ENCODE measurements around the gene B4GALT3. TPM values are rescaled to one million over a fixed set of nuclear protein-coding genes. Genes with fewer than 3 reads are reported as not detected.
A peak's percentile ranks its signal among the peaks of the same experiment; 100 is the strongest.

B4GALT3 gene
- total RNA-seq, 1 donor from 2014 or later, result 23.0 TPM

DNA sequence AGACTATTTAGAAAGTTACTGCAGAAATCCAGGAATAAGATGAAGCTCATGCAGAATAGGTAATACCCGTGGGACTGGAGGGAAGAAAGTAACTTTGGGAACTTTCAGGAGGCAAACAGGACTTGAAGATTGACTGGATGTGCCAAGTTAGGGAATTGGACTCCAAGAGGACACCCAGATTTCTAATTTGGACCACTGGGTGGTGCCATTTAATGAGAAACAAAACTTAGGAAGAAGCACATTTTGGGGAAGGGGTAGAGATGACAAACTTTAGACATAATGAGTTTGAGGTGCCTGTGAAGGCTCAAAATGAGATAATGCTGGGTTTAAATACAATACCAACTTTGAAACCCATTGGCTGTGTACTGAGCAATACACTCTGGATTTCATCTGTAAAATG is 3.3 kb upstream of the B4GALT3 start:
- Mint-ChIP-seq H3K36me3 (ENCODE audit: low read depth) (peaks cover 1% of the 10 kb centered on the region), H3K4me1 (ENCODE audit: low read depth) (peaks cover 39% of the 10 kb centered on the region), H3K4me3 (ENCODE audit: unreplicated experiment) (no peak overlapping the region), H3K9me3 (ENCODE audit: low read depth) (no peaks in the 10 kb centered on the region), H3K27me3 (ENCODE audit: low read depth) (no peaks in the 10 kb centered on the region), H3K27ac (ENCODE audit: unreplicated experiment) (no peak overlapping the region)
- TF ChIP-seq, protein P1, sequence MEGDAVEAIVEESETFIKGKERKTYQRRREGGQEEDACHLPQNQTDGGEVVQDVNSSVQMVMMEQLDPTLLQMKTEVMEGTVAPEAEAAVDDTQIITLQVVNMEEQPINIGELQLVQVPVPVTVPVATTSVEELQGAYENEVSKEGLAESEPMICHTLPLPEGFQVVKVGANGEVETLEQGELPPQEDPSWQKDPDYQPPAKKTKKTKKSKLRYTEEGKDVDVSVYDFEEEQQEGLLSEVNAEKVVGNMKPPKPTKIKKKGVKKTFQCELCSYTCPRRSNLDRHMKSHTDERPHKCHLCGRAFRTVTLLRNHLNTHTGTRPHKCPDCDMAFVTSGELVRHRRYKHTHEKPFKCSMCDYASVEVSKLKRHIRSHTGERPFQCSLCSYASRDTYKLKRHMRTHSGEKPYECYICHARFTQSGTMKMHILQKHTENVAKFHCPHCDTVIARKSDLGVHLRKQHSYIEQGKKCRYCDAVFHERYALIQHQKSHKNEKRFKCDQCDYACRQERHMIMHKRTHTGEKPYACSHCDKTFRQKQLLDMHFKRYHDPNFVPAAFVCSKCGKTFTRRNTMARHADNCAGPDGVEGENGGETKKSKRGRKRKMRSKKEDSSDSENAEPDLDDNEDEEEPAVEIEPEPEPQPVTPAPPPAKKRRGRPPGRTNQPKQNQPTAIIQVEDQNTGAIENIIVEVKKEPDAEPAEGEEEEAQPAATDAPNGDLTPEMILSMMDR (IDR thresholded peaks at IDR 0.05), result peak; percentile 69
- no peak for DNase-seq (ENCODE audit: low spot score)

DNA sequence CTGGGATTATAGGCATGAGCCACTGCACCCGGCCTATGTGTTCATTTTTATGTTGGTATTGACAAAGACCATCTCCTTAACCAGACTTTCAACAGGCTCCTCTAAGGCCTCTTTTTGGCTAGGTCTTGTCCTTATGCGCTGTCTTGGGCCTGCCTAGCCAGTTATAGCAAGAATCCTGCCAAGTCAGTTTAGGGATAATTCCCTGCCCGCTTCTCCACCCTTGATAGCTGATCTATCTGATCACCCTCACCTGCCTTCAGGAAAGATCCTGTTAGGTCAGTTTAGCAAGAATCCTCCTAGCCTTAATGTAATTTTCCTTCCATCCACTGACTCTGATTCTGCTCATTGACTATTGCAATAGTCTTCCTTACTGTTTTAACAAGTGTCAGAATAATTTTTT is 2.4 kb upstream of the B4GALT3 start:
- Mint-ChIP-seq H3K9me3 (ENCODE audit: low read depth) (no peaks in the 10 kb centered on the region), H3K27ac (ENCODE audit: unreplicated experiment) (no peak overlapping the region), H3K4me3 (ENCODE audit: unreplicated experiment) (no peak overlapping the region), H3K4me1 (ENCODE audit: low read depth) (peaks cover 35% of the 10 kb centered on the region), H3K36me3 (ENCODE audit: low read depth) (peaks cover 3% of the 10 kb centered on the region), H3K27me3 (ENCODE audit: low read depth) (no peaks in the 10 kb centered on the region)
- DNase-seq (ENCODE audit: low spot score), result no peak
- TF ChIP-seq, protein P1 (IDR thresholded peaks at IDR 0.05), result no peak

DNA sequence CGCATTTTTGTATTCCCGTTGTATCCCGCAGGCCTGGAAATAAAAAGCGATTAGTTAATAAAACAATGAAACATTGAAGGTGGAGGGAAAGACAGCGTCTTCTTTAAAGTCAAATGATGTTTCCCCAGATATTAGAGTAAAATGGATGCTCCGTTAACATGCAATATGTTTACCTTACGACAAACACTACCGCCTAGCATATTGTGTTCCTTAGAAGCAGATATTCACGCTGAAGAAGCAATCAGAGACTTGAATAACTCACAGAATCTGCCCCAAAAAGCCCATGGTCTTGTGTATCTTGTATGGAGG is 583 bp upstream of the B4GALT3 start:
- H3K9me3 Mint-ChIP-seq (ENCODE audit: low read depth), result no peaks in the 10 kb centered on the region
- TF ChIP-seq, protein P1 (IDR thresholded peaks at IDR 0.05), result no peak

DNA sequence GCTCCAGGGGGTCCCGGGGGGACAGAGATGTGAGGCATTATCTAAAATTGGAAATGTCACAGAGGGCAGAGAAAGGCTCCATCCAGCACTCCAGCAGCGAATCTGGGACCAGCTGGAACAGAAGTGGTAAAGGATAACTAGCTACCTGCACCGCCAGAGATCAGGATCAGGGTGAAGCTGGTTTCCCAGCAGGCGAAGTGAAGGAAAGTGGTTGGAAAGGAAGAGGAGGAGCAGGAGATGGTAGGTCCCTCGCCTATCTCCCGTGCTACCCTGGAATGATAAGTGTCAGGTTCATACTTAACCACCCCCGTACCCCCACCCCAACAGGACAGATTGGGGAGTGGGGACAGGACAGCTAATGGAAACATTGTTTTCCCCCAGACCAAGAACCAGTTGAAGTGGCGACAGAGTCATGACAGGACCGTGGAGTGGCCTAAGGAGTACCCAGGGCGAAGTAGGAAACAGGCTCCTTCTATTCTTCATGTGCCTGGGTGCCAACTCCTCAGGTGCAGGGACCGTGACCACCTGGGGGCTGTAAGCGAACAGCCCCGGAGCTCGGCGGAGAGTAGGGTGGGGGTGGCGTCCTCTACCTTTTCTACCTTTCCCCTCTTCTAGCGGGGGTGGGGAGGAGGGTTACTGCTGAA is 717 bp downstream of the B4GALT3 start:
- H3K27me3 Mint-ChIP-seq (ENCODE audit: low read depth), result no peaks in the 10 kb centered on the region
- peaks cover 43% of the 10 kb centered on the region for H3K4me1 Mint-ChIP-seq (ENCODE audit: low read depth)
- peak overlapping the region; percentile 100 for H3K4me3 Mint-ChIP-seq (ENCODE audit: unreplicated experiment)
- DNase-seq (ENCODE audit: low spot score), result peak; percentile 18
- TF ChIP-seq, protein P1 (IDR thresholded peaks at IDR 0.05), result no peak
- no peaks in the 10 kb centered on the region for H3K9me3 Mint-ChIP-seq (ENCODE audit: low read depth)
- peaks cover 14% of the 10 kb centered on the region for H3K36me3 Mint-ChIP-seq (ENCODE audit: low read depth)
- H3K27ac Mint-ChIP-seq (ENCODE audit: unreplicated experiment), result peak overlapping the region; percentile 99

More for the DNA sequence above, 583 bp upstream of the B4GALT3 start:
- H3K36me3 Mint-ChIP-seq (ENCODE audit: low read depth), result peaks cover 10% of the 10 kb centered on the region
- H3K4me3 Mint-ChIP-seq (ENCODE audit: unreplicated experiment), result peak overlapping the region; percentile 100
- DNase-seq (ENCODE audit: low spot score), result no peak
- H3K27ac Mint-ChIP-seq (ENCODE audit: unreplicated experiment), result peak overlapping the region; percentile 99
- H3K27me3 Mint-ChIP-seq (ENCODE audit: low read depth), result no peaks in the 10 kb centered on the region
- peaks cover 44% of the 10 kb centered on the region for H3K4me1 Mint-ChIP-seq (ENCODE audit: low read depth)

DNA sequence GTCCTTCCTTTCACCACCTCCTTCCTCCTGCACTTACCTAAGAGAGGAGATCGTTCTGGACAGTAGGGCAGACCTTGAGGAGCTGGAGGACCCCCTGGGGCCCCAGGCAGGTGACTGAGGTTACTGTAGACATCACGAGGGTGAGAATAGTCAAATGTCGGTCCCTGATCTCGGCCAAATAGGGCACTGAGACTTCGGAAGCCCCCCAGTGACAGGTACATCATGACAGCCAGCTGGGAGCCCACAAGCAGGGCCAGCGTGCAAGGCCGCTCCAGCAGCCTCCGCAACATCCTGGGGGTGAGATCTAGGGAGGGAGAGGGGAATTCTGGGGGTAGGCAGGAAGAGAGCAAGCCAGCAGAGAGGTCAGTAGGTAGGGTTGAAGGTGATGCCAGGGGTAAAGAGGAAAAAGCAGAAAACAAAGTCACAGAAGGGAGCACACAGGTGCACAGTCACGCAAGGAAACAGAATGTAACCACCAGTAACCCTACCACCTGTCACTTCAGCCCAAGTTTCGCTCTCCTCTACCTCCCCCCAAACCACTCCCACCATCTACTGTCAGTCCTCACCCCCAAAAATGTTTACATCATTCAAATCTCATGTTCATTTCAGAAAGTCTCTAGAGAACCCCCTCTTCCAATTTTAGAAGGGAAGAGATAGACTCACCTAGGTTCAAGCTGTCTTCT is 1.4 kb downstream of the B4GALT3 start:
- peak; percentile 69 for DNase-seq (ENCODE audit: low spot score)
- H3K4me3 Mint-ChIP-seq (ENCODE audit: unreplicated experiment), result peak overlapping the region; percentile 100
- H3K36me3 Mint-ChIP-seq (ENCODE audit: low read depth), result peaks cover 18% of the 10 kb centered on the region
- TF ChIP-seq, protein P1 (IDR thresholded peaks at IDR 0.05), result no peak
- H3K4me1 Mint-ChIP-seq (ENCODE audit: low read depth), result peaks cover 43% of the 10 kb centered on the region
- H3K9me3 Mint-ChIP-seq (ENCODE audit: low read depth), result no peaks in the 10 kb centered on the region
- no peaks in the 10 kb centered on the region for H3K27me3 Mint-ChIP-seq (ENCODE audit: low read depth)
- H3K27ac Mint-ChIP-seq (ENCODE audit: unreplicated experiment), result peak overlapping the region; percentile 84

Data from chondrocyte (in vitro differentiated cells).